WTC11 (cell line): ENCODE data around the gene SYT1. TPM values are rescaled to one million over a fixed set of nuclear protein-coding genes. Genes with fewer than 3 reads are reported as not detected.

Experiments
- ATAC-seq: fragments of 200-7000 bp; cut with Tn5 transposase; 2 replicates; pipeline ENCODE4 v1.10.0; 2021; ENCODE audit warnings: mild to moderate bottlenecking, moderate library complexity
- CTCF ChIA-PET: fragments of 300-600 bp; sonication (Branson Sonifier 250); formaldehyde crosslinking; loops from one replicate; lab custom pipeline; 2021; ENCODE audit warnings: antibody characterized with exemption; lab: Charles Lee
- POLR2A ChIA-PET: fragments of 350-600 bp; sonication (Branson Sonifier 250); formaldehyde crosslinking; loops from one replicate; lab custom pipeline; 2021; ENCODE audit warnings: antibody characterized with exemption; lab: Charles Lee
- DNase-seq: peaks from one replicate; pipeline ENCODE4 v3.0.0; 2021; ENCODE audit warnings: low spot score
- H3K27ac Mint-ChIP-seq: 2 replicates; pipeline ENCODE4 v1.8.0; 2021; ENCODE audit warnings: mixed read lengths
- H3K27me3 Mint-ChIP-seq: 2 replicates; pipeline ENCODE4 v1.8.0; 2021; ENCODE audit warnings: low read depth, mild to moderate bottlenecking, moderate library complexity, mixed read lengths
- H3K36me3 Mint-ChIP-seq: 2 replicates; pipeline ENCODE4 v1.8.0; 2021; ENCODE audit warnings: mixed read lengths
- H3K4me1 Mint-ChIP-seq: 2 replicates; pipeline ENCODE4 v1.8.0; 2022; ENCODE audit warnings: mixed read lengths
- H3K4me3 Mint-ChIP-seq: 2 replicates; pipeline ENCODE4 v1.8.0; 2021; ENCODE audit warnings: mild to moderate bottlenecking, moderate library complexity, mixed read lengths
- H3K9me3 Mint-ChIP-seq: 2 replicates; pipeline ENCODE4 v1.8.0; 2021; ENCODE audit warnings: mixed read lengths
- ATF1 ChIP-seq: sonication (generic); formaldehyde crosslinking; IDR thresholded peaks from 2 replicates; pipeline ENCODE4 v1.8.1; 2023; ENCODE audit warnings: mild to moderate bottlenecking, moderate library complexity, missing genetic modification reagents
- CREM ChIP-seq: sonication (generic); formaldehyde crosslinking; IDR thresholded peaks from 2 replicates; pipeline ENCODE4 v1.8.1; 2022; ENCODE audit warnings: mild to moderate bottlenecking, missing genetic modification reagents, moderate library complexity
- FOXK1 ChIP-seq: sonication (generic); formaldehyde crosslinking; IDR thresholded peaks from 2 replicates; pipeline ENCODE4 v1.8.0; 2022; ENCODE audit warnings: mild to moderate bottlenecking, moderate library complexity, missing genetic modification reagents
- KAT7 ChIP-seq: sonication (generic); formaldehyde crosslinking; IDR thresholded peaks from 2 replicates; pipeline ENCODE4 v1.8.1; 2023; ENCODE audit warnings: missing genetic modification reagents, mild to moderate bottlenecking, borderline replicate concordance
- MXD4 ChIP-seq: fragments of 250-450 bp; sonication (Bioruptor Pico); IDR thresholded peaks from 2 replicates; pipeline ENCODE4 v1.8.0; 2021; ENCODE audit warnings: mild to moderate bottlenecking, moderate library complexity, borderline replicate concordance
- MYBL2 ChIP-seq: sonication (generic); formaldehyde crosslinking; IDR thresholded peaks from 2 replicates; pipeline ENCODE4 v1.8.1; 2023; ENCODE audit warnings: mild to moderate bottlenecking, moderate library complexity, missing genetic modification reagents
- NR1H2 ChIP-seq: sonication (generic); formaldehyde crosslinking; IDR thresholded peaks from 2 replicates; pipeline ENCODE4 v1.9.0; 2021; ENCODE audit warnings: mild to moderate bottlenecking, moderate library complexity, missing genetic modification reagents
- OVOL2 ChIP-seq: fragments of 250-450 bp; sonication (Bioruptor Pico); IDR thresholded peaks from 2 replicates; pipeline ENCODE4 v1.9.0; 2021; ENCODE audit warnings: mild to moderate bottlenecking, borderline replicate concordance
- RELA ChIP-seq: sonication (generic); formaldehyde crosslinking; IDR thresholded peaks from 2 replicates; pipeline ENCODE4 v1.8.1; 2022; ENCODE audit warnings: missing genetic modification reagents, mild to moderate bottlenecking, borderline replicate concordance
- RORB ChIP-seq: fragments of 250-450 bp; sonication (Bioruptor Pico); IDR thresholded peaks from 2 replicates; pipeline ENCODE4 v1.9.0; 2021; ENCODE audit warnings: mild to moderate bottlenecking
- TCF7 ChIP-seq: sonication (generic); formaldehyde crosslinking; IDR thresholded peaks from 2 replicates; pipeline ENCODE4 v1.8.0; 2022; ENCODE audit warnings: mild to moderate bottlenecking, low read depth, missing genetic modification reagents, moderate library complexity
- ZBTB21 ChIP-seq: sonication (generic); formaldehyde crosslinking; IDR thresholded peaks from 2 replicates; pipeline ENCODE4 v1.8.1; 2023; ENCODE audit warnings: mild to moderate bottlenecking, missing genetic modification reagents, borderline replicate concordance
- ZNF121 ChIP-seq: sonication (generic); formaldehyde crosslinking; IDR thresholded peaks from 2 replicates; pipeline ENCODE4 v1.8.0; 2023; ENCODE audit warnings: missing genetic modification reagents
- total RNA-seq: library from RNA; stranded (reverse); gene quantifications from 3 replicates; pipeline ENCODE4 v1.2.3, GENCODE V29; 2021
- TF ChIP-seq, protein P1 (sequence below): fragments of 250-450 bp; sonication (Bioruptor Pico); IDR thresholded peaks from 2 replicates; pipeline ENCODE4 v1.9.0; 2021; ENCODE audit warnings: mild to moderate bottlenecking
- TF ChIP-seq, protein P2 (sequence below): sonication (generic); formaldehyde crosslinking; IDR thresholded peaks from 2 replicates; pipeline ENCODE4 v1.8.0; 2022; ENCODE audit warnings: mild to moderate bottlenecking, missing genetic modification reagents
- TF ChIP-seq, protein P3 (sequence below): sonication (generic); formaldehyde crosslinking; IDR thresholded peaks from 2 replicates; pipeline ENCODE4 v1.8.1; 2022; ENCODE audit warnings: low read depth, missing genetic modification reagents, borderline replicate concordance
- TF ChIP-seq, protein P4 (sequence below): sonication (generic); formaldehyde crosslinking; IDR thresholded peaks from 2 replicates; pipeline ENCODE4 v1.8.1; 2023; ENCODE audit warnings: mild to moderate bottlenecking, moderate library complexity, missing genetic modification reagents
- TF ChIP-seq, protein P5 (sequence below): sonication (generic); formaldehyde crosslinking; IDR thresholded peaks from 2 replicates; pipeline ENCODE4 v1.8.1; 2022; ENCODE audit warnings: mild to moderate bottlenecking, missing genetic modification reagents, moderate library complexity, borderline replicate concordance
- TF ChIP-seq, protein P6 (sequence below): fragments of 250-450 bp; sonication (Bioruptor Pico); IDR thresholded peaks from 2 replicates; pipeline ENCODE4 v1.9.0; 2021; ENCODE audit warnings: mild to moderate bottlenecking
- TF ChIP-seq, protein P7 (sequence below): sonication (generic); formaldehyde crosslinking; IDR thresholded peaks from 2 replicates; pipeline ENCODE4 v1.8.1; 2022; ENCODE audit warnings: mild to moderate bottlenecking, moderate library complexity, missing genetic modification reagents
- TF ChIP-seq, protein P8 (sequence below): fragments of 250-450 bp; sonication (Bioruptor Pico); IDR thresholded peaks from 2 replicates; pipeline ENCODE4 v1.9.0; 2021; ENCODE audit warnings: moderate library complexity, mild to moderate bottlenecking, inconsistent platforms, borderline replicate concordance
- TF ChIP-seq, protein P9 (sequence below): sonication (generic); formaldehyde crosslinking; IDR thresholded peaks from 2 replicates; pipeline ENCODE4 v1.8.0; 2023; ENCODE audit warnings: missing genetic modification reagents

SYT1 gene
- total RNA-seq, 1 experiment from 2014 or later = 45.2 TPM

DNA sequence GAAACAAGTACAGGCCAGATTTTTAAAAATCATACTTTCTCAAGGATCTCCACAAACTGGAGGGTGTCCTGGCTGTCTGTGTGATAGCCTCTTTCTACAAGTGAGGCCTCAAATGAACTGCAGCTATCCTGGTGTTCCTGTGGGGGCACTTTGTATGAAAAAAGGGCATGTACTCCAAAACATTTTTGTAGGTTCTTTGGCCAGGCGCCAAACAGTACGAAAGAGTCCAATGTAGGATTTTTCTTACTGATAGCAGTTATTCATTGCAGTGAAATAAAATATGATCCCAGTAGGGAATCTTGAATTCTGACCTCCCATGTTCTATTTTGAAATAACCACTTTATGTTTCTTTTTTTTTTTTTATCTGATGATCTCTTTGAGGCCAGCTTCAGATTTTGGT lies 444.5 kb downstream of the SYT1 start:
- Mint-ChIP-seq H3K27me3 (no peaks in the 10 kb centered on the region), H3K4me1 (peaks cover 11% of the 10 kb centered on the region), H3K4me3 (no peak overlapping the region), H3K27ac (no peak overlapping the region), H3K36me3 (peaks cover 19% of the 10 kb centered on the region), H3K9me3 (peaks cover 9% of the 10 kb centered on the region)
- TF ChIP-seq ATF1 (CRISPR knock-in tag) (no peak), TCF7 (CRISPR knock-in tag) (no peak), ZBTB21 (CRISPR knock-in tag) (no peak), OVOL2 (CRISPR knock-in tag) (no peak), KAT7 (no peak), MYBL2 (CRISPR knock-in tag) (no peak), CREM (CRISPR knock-in tag) (no peak), MXD4 (CRISPR knock-in tag) (no peak), RORB (CRISPR knock-in tag) (no peak), ZNF121 (CRISPR knock-in tag) (no peak)
- TF ChIP-seq, protein P1, sequence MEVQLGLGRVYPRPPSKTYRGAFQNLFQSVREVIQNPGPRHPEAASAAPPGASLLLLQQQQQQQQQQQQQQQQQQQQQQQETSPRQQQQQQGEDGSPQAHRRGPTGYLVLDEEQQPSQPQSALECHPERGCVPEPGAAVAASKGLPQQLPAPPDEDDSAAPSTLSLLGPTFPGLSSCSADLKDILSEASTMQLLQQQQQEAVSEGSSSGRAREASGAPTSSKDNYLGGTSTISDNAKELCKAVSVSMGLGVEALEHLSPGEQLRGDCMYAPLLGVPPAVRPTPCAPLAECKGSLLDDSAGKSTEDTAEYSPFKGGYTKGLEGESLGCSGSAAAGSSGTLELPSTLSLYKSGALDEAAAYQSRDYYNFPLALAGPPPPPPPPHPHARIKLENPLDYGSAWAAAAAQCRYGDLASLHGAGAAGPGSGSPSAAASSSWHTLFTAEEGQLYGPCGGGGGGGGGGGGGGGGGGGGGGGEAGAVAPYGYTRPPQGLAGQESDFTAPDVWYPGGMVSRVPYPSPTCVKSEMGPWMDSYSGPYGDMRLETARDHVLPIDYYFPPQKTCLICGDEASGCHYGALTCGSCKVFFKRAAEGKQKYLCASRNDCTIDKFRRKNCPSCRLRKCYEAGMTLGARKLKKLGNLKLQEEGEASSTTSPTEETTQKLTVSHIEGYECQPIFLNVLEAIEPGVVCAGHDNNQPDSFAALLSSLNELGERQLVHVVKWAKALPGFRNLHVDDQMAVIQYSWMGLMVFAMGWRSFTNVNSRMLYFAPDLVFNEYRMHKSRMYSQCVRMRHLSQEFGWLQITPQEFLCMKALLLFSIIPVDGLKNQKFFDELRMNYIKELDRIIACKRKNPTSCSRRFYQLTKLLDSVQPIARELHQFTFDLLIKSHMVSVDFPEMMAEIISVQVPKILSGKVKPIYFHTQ = no peak
- TF ChIP-seq, protein P2, sequence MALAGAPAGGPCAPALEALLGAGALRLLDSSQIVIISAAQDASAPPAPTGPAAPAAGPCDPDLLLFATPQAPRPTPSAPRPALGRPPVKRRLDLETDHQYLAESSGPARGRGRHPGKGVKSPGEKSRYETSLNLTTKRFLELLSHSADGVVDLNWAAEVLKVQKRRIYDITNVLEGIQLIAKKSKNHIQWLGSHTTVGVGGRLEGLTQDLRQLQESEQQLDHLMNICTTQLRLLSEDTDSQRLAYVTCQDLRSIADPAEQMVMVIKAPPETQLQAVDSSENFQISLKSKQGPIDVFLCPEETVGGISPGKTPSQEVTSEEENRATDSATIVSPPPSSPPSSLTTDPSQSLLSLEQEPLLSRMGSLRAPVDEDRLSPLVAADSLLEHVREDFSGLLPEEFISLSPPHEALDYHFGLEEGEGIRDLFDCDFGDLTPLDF (CRISPR knock-in tag) = no peak
- TF ChIP-seq, protein P3, sequence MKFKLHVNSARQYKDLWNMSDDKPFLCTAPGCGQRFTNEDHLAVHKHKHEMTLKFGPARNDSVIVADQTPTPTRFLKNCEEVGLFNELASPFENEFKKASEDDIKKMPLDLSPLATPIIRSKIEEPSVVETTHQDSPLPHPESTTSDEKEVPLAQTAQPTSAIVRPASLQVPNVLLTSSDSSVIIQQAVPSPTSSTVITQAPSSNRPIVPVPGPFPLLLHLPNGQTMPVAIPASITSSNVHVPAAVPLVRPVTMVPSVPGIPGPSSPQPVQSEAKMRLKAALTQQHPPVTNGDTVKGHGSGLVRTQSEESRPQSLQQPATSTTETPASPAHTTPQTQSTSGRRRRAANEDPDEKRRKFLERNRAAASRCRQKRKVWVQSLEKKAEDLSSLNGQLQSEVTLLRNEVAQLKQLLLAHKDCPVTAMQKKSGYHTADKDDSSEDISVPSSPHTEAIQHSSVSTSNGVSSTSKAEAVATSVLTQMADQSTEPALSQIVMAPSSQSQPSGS (CRISPR knock-in tag) = no peak
- TF ChIP-seq, protein P4, sequence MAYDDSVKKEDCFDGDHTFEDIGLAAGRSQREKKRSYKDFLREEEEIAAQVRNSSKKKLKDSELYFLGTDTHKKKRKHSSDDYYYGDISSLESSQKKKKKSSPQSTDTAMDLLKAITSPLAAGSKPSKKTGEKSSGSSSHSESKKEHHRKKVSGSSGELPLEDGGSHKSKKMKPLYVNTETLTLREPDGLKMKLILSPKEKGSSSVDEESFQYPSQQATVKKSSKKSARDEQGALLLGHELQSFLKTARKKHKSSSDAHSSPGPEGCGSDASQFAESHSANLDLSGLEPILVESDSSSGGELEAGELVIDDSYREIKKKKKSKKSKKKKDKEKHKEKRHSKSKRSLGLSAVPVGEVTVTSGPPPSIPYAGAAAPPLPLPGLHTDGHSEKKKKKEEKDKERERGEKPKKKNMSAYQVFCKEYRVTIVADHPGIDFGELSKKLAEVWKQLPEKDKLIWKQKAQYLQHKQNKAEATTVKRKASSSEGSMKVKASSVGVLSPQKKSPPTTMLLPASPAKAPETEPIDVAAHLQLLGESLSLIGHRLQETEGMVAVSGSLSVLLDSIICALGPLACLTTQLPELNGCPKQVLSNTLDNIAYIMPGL (CRISPR knock-in tag) = no peak
- TF ChIP-seq, protein P5, sequence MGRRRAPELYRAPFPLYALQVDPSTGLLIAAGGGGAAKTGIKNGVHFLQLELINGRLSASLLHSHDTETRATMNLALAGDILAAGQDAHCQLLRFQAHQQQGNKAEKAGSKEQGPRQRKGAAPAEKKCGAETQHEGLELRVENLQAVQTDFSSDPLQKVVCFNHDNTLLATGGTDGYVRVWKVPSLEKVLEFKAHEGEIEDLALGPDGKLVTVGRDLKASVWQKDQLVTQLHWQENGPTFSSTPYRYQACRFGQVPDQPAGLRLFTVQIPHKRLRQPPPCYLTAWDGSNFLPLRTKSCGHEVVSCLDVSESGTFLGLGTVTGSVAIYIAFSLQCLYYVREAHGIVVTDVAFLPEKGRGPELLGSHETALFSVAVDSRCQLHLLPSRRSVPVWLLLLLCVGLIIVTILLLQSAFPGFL (CRISPR knock-in tag) = no peak
- POLR2A ChIA-PET = no interaction called here
- DNase-seq (no peak), ATAC-seq (no peak)
- CTCF ChIA-PET = no interaction called here

DNA sequence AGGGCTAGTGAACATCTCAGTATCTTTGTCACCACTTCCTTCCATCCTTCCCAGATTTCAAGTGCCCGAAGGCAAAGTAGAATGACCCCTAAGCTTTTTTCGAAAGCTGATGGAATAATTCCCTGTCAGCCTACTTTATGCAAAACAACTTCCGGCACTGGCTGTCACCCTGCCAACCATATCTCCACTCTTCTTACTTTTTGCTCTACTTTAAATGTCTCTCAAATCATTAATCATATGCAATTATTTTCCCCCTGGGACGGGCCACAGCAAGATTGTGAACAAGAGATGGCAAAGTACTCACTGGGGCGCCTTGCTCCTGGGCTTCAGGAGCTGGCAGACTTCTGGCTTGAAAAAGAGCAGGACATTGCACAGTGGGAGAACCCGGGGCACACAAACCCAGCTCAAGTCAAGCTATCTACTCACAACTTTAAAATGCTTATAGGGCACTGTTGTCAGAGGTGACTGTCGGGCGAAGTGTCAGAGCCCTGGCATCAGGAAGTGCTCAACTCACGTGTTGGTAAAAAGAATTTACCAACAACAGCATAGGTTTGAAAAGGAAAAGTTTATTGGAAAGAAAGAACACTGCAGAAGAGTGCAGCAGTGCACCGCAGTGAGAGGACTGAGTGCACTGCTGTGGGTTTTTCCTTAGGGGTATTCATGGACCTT lies 452.7 kb downstream of the SYT1 start:
- ChIA-PET POLR2A (no interaction called here), CTCF (interaction anchor here (1.0 to 1.1 kb wide), 2 partner anchors 28 to 196 kb away, joined by 3 read pairs; no protein-coding TSS in a partner anchor)
- Mint-ChIP-seq H3K27me3 (no peaks in the 10 kb centered on the region), H3K27ac (peak overlapping the region; percentile 37; the same call in 1 of the 2 replicates), H3K9me3 (0 out of 2 replicates have a peak, but pooled peaks cover 3% of the 10 kb centered on the region), H3K4me3 (no peak overlapping the region), H3K4me1 (peaks cover 25% of the 10 kb centered on the region), H3K36me3 (no peaks in the 10 kb centered on the region)
- DNase-seq = no peak
- no peak for ATAC-seq
- TF ChIP-seq, protein P5 (CRISPR knock-in tag) = no peak
- no peak for TF ChIP-seq NR1H2
- TF ChIP-seq, protein P6, sequence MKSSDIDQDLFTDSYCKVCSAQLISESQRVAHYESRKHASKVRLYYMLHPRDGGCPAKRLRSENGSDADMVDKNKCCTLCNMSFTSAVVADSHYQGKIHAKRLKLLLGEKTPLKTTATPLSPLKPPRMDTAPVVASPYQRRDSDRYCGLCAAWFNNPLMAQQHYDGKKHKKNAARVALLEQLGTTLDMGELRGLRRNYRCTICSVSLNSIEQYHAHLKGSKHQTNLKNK = no peak
- TF ChIP-seq ATF1 (CRISPR knock-in tag) = no peak
- TF ChIP-seq RELA (CRISPR knock-in tag) = no peak
- TF ChIP-seq, protein P7, sequence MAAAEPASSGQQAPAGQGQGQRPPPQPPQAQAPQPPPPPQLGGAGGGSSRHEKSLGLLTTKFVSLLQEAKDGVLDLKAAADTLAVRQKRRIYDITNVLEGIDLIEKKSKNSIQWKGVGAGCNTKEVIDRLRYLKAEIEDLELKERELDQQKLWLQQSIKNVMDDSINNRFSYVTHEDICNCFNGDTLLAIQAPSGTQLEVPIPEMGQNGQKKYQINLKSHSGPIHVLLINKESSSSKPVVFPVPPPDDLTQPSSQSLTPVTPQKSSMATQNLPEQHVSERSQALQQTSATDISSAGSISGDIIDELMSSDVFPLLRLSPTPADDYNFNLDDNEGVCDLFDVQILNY = no peak
- TF ChIP-seq, protein P8, sequence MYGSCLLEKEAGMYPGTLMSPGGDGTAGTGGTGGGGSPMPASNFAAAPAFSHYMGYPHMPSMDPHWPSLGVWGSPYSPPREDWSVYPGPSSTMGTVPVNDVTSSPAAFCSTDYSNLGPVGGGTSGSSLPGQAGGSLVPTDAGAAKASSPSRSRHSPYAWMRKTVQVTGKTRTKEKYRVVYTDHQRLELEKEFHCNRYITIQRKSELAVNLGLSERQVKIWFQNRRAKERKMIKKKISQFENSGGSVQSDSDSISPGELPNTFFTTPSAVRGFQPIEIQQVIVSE = no peak
- no peak for TF ChIP-seq FOXK1 (CRISPR knock-in tag)
- TF ChIP-seq, protein P9, sequence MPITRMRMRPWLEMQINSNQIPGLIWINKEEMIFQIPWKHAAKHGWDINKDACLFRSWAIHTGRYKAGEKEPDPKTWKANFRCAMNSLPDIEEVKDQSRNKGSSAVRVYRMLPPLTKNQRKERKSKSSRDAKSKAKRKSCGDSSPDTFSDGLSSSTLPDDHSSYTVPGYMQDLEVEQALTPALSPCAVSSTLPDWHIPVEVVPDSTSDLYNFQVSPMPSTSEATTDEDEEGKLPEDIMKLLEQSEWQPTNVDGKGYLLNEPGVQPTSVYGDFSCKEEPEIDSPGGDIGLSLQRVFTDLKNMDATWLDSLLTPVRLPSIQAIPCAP (CRISPR knock-in tag) = no peak
